ENCODE measurements around the gene AGPS. TPM values are rescaled to one million over a fixed set of nuclear protein-coding genes. Genes with fewer than 3 reads are reported as not detected.

The AGPS gene
- total RNA-seq, 3 donors from 2014 or later, result 28.2 to 30.6 (median 28.5) TPM

DNA sequence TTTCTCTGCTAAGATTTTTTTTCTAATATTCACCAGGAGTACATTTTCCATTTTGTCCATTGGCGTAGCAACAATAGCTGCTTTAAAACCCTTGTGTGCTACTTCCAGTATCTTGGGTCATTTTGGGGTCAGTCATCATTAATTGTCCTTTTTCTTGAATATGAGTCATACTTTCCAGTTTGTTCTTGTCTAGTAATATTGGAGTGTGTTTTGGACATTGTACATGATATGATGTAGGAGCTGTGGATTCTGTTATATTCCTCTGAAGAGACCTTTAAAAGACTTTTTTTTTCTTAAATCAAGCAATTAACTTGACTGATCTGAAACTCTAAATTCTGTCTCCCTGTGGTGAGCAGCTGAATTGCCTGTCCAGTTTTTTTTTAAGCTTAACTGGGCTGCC lies 40.8 kb downstream of the AGPS start:
- TF ChIP-seq, protein P1, sequence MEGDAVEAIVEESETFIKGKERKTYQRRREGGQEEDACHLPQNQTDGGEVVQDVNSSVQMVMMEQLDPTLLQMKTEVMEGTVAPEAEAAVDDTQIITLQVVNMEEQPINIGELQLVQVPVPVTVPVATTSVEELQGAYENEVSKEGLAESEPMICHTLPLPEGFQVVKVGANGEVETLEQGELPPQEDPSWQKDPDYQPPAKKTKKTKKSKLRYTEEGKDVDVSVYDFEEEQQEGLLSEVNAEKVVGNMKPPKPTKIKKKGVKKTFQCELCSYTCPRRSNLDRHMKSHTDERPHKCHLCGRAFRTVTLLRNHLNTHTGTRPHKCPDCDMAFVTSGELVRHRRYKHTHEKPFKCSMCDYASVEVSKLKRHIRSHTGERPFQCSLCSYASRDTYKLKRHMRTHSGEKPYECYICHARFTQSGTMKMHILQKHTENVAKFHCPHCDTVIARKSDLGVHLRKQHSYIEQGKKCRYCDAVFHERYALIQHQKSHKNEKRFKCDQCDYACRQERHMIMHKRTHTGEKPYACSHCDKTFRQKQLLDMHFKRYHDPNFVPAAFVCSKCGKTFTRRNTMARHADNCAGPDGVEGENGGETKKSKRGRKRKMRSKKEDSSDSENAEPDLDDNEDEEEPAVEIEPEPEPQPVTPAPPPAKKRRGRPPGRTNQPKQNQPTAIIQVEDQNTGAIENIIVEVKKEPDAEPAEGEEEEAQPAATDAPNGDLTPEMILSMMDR (IDR thresholded peaks at IDR 0.05), result no peak
- TF ChIP-seq POLR2A (IDR thresholded peaks at IDR 0.05) (no peak), POLR2AphosphoS5 (IDR thresholded peaks at IDR 0.05) (no peak)
- DNase-seq (ENCODE audit: low spot score in 2 of 2), result no peak
- H3K27ac ChIP-seq, result no peak overlapping the region
- no peaks in the 10 kb centered on the region for H3K36me3 ChIP-seq
- H3K9me3 ChIP-seq, result peaks cover 33 to 38% of the 10 kb centered on the region in 2 donors
- no peaks in the 10 kb centered on the region for H3K27me3 ChIP-seq
- H3K4me1 ChIP-seq, result no peaks in the 10 kb centered on the region
- no peak overlapping the region for H3K4me3 ChIP-seq
- intact Hi-C loops (cut with DNase I; ENCODE audit: low total_unique reads), result no loop called here

DNA sequence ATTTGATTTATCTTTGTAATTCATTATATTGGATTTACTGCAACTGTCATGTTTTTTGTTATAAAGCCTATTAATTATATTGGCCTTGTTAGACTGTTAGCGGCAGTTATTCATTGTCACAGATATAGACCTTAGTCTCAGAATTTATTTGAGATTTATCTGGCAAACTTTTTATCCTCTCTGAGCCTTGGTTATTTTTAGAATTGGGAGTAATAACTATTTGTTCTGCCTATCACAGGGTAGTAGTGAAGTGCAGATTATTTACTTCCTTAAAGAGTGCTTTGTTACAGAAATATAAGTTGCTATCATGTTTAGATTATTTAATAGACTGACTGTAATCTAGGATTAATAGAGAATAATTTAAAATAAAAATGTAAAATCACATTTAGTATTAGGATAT lies 41.9 kb downstream of the AGPS start:
- intact Hi-C loops (cut with DNase I; ENCODE audit: low total_unique reads), result no loop called here
- TF ChIP-seq, protein P1 (IDR thresholded peaks at IDR 0.05), result no peak
- TF ChIP-seq POLR2A (IDR thresholded peaks at IDR 0.05), result no peak
- no peak for TF ChIP-seq POLR2AphosphoS5 (IDR thresholded peaks at IDR 0.05)
- no peaks in the 10 kb centered on the region for H3K4me1 ChIP-seq
- H3K27ac ChIP-seq, result no peak overlapping the region
- H3K9me3 ChIP-seq, result peaks cover 25 to 32% of the 10 kb centered on the region in 2 donors
- no peaks in the 10 kb centered on the region for H3K36me3 ChIP-seq
- DNase-seq (ENCODE audit: low spot score in 2 of 2), result no peak
- no peak overlapping the region for H3K4me3 ChIP-seq
- no peaks in the 10 kb centered on the region for H3K27me3 ChIP-seq

DNA sequence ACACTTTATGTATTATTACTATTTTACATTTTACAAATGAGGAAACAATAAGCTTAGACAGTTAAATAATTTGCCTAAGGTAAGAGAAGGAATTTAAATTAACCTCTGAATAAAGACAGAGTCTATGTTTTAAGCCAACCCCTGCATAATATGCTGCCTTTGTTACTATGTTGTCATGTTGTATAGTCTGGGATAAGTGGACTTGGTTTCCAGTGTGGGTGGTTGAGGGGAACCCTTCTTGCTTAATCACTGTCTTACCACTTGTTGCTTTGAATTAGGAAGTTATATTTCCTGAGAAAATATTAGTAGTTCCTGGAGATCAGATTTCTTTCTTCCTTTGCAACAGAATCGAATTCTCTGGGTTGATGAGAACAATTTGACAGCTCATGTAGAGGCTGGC lies 52.6 kb downstream of the AGPS start:
- intact Hi-C loops (cut with DNase I; ENCODE audit: low total_unique reads), result no loop called here
- no peak overlapping the region for H3K4me3 ChIP-seq
- no peaks in the 10 kb centered on the region for H3K27me3 ChIP-seq
- H3K27ac ChIP-seq, result no peak overlapping the region
- DNase-seq (ENCODE audit: low spot score in 2 of 2), result no peak
- no peaks in the 10 kb centered on the region for H3K4me1 ChIP-seq
- TF ChIP-seq POLR2A (IDR thresholded peaks at IDR 0.05) (no peak), POLR2AphosphoS5 (IDR thresholded peaks at IDR 0.05) (no peak)
- TF ChIP-seq, protein P1 (IDR thresholded peaks at IDR 0.05), result no peak
- peaks cover 0 to 10% of the 10 kb centered on the region in 2 donors for H3K9me3 ChIP-seq
- H3K36me3 ChIP-seq, result peaks cover 7% of the 10 kb centered on the region

DNA sequence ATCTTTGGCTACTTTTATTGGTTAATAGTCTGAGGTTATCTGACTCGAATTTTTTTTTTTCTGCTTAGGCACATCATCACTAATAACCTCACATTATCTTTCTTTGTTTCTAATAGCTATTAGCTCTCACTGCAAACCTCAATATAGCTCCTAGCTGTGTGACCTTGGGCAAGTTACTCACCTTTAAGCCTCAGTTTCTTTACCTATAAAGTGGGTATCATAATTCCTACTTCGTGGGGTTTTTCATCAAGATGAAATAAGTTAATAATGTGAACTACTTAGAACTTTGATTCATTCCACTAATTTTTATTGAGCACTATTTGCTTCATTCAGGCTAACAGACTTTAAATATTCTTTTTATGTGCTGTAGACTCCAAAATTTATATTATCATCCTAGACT lies 55.5 kb downstream of the AGPS start:
- peaks cover 7% of the 10 kb centered on the region for H3K36me3 ChIP-seq

DNA sequence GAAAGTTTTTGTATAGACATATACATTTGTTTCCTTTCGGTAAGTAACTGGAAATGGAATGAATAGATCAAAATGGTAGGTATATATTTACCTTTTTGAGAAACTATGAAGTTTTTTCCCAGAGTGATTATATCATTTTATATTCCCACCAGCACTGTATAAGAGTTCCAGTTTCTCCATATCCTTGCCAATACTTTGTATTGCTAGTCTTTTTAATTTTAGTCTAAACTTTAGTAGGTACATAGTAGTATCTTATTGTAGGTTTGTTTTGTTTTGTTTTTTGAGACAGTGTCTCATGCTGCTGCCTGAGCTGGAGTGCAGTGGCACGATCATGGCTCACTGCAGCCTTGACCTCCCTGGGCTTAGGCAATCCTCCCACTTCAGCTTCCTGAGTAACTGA lies 56.6 kb downstream of the AGPS start:
- H3K27ac ChIP-seq, result no peak overlapping the region
- intact Hi-C loops (cut with DNase I; ENCODE audit: low total_unique reads), result no loop called here

More for the DNA sequence above, 55.5 kb downstream of the AGPS start:
- TF ChIP-seq POLR2A (IDR thresholded peaks at IDR 0.05), result no peak
- TF ChIP-seq, protein P1 (IDR thresholded peaks at IDR 0.05), result no peak
- no peak for TF ChIP-seq POLR2AphosphoS5 (IDR thresholded peaks at IDR 0.05)
- peaks cover 0 to 10% of the 10 kb centered on the region in 2 donors for H3K9me3 ChIP-seq
- no peak for DNase-seq (ENCODE audit: low spot score in 2 of 2)
- H3K4me3 ChIP-seq, result no peak overlapping the region
- intact Hi-C loops (cut with DNase I; ENCODE audit: low total_unique reads), result no loop called here
- no peaks in the 10 kb centered on the region for H3K27me3 ChIP-seq
- no peaks in the 10 kb centered on the region for H3K4me1 ChIP-seq
- no peak overlapping the region for H3K27ac ChIP-seq

More for the DNA sequence above, 56.6 kb downstream of the AGPS start:
- TF ChIP-seq, protein P1 (IDR thresholded peaks at IDR 0.05), result no peak
- TF ChIP-seq POLR2A (IDR thresholded peaks at IDR 0.05) (no peak), POLR2AphosphoS5 (IDR thresholded peaks at IDR 0.05) (no peak)
- Histone ChIP-seq H3K36me3 (peaks cover 7% of the 10 kb centered on the region), H3K4me3 (no peak overlapping the region), H3K4me1 (no peaks in the 10 kb centered on the region), H3K27me3 (no peaks in the 10 kb centered on the region), H3K9me3 (peaks cover 0 to 10% of the 10 kb centered on the region in 2 donors)
- DNase-seq (ENCODE audit: low spot score in 2 of 2), result no peak
